Thymus (tissue), 11 donors: Measurements from ENCODE around the gene WNT5A. TPM values are rescaled to one million over a fixed set of nuclear protein-coding genes. Genes with fewer than 3 reads are reported as not detected.
A peak's percentile ranks its signal among the peaks of the same experiment; 100 is the strongest.

Source experiments
- DNase-seq, 9 donors: peaks; one replicate each; pipeline ENCODE4 v3.0.0-alpha.2; 2013; ENCODE audit warnings: low spot score in 9 of 9, low read depth in 6 of 9, missing footprints in 1 of 9
- H3K27ac ChIP-seq, 2 donors: one replicate each; pipeline ENCODE4 v1.5.1; 2013; ENCODE audit warnings: control low read depth in 1 of 2, low read depth in 1 of 2, low read length in 1 of 2, mild to moderate bottlenecking in 1 of 2, moderate library complexity in 1 of 2
- H3K27me3 ChIP-seq, 2 donors: one replicate each; pipeline ENCODE4 v1.5.1; 2013; ENCODE audit warnings: low read length in 1 of 2; ENCODE audit not compliant: control insufficient read depth in 2 of 2, insufficient read depth in 1 of 2
- H3K36me3 ChIP-seq, 2 donors: one replicate each; pipeline ENCODE4 v1.5.1; 2013; ENCODE audit warnings: low read length in 1 of 2, mild to moderate bottlenecking in 1 of 2, moderate library complexity in 1 of 2; ENCODE audit not compliant: control insufficient read depth in 2 of 2, insufficient read depth in 2 of 2
- H3K4me1 ChIP-seq, 2 donors: one replicate each; pipeline ENCODE4 v1.5.1; 2013; ENCODE audit warnings: low read length in 2 of 2; ENCODE audit not compliant: control insufficient read depth in 2 of 2, insufficient read depth in 2 of 2
- H3K4me3 ChIP-seq, 2 donors: one replicate each; pipeline ENCODE4 v1.5.1; 2013; ENCODE audit warnings: low read length in 2 of 2, control low read depth in 1 of 2, mild to moderate bottlenecking in 1 of 2
- H3K9me3 ChIP-seq, 2 donors: one replicate each; pipeline ENCODE4 v1.5.1; 2013; ENCODE audit warnings: low read length in 1 of 2, mild to moderate bottlenecking in 1 of 2; ENCODE audit not compliant: control insufficient read depth in 2 of 2, insufficient read depth in 1 of 2
- WGBS: extraction: QIAGEN DNeasy Blood & Tissue Kit; methylation state at CpG from one replicate; pipeline ENCODE4 v1.1.7; 2013; 5-methylcytosine and 5-hydroxymethylcytosine counted together
- polyA plus RNA-seq: library from polyadenylated mRNA; stranded (reverse); fragments of 200-250 nt; gene quantifications from one replicate; pipeline ENCODE4 v1.2.3, GENCODE V29; 2013
- total RNA-seq: library from RNA; stranded (reverse); fragments of 120-200 nt; gene quantifications from one replicate; pipeline ENCODE4 v1.2.4, GENCODE V29; 2013
- donor health status: healthy.

WNT5A gene
- total and polyA plus RNA-seq, 2 donors: 2.9 to 5.5 TPM

- H3K9me3 ChIP-seq: no peaks in the 10 kb centered on the region
- 93% methylated on average over 2 of the region's 2 CpGs for WGBS
Measured at GRCh38 chr3:55523471-55523870, 36.4 kb upstream of the WNT5A start.

GRCh38 chr3:55521738-55522421 lies 34.8 kb upstream of the WNT5A start:
- Histone ChIP-seq H3K36me3 (no peaks in the 10 kb centered on the region), H3K4me3 (peak overlapping the region; percentile 31 to 46), H3K27ac (peak overlapping the region; percentile 91 to 99), H3K4me1 (peaks cover 52 to 67% of the 10 kb centered on the region in 2 donors), H3K9me3 (no peaks in the 10 kb centered on the region), H3K27me3 (no peaks in the 10 kb centered on the region)
- peak; percentile 63 to 96 (median 85) for DNase-seq
- WGBS: 44% methylated on average over 6 of the region's 6 CpGs

More at GRCh38 chr3:55523471-55523870, 36.4 kb upstream of the WNT5A start:
- H3K27me3 ChIP-seq: no peaks in the 10 kb centered on the region
- H3K4me1 ChIP-seq: peaks cover 52 to 67% of the 10 kb centered on the region in 2 donors
- peak overlapping the region in 1 of 2 donors; percentile 99 for H3K27ac ChIP-seq
- H3K4me3 ChIP-seq: no peak overlapping the region
- no peaks in the 10 kb centered on the region for H3K36me3 ChIP-seq
- DNase-seq: peak in 1 of 9 donors; percentile 22

GRCh38 chr3:55521064-55521737 lies 34.1 kb upstream of the WNT5A start:
- Histone ChIP-seq H3K27me3 (no peaks in the 10 kb centered on the region), H3K4me3 (peak overlapping the region; percentile 28 to 46), H3K27ac (peak overlapping the region; percentile 91 to 99), H3K9me3 (no peaks in the 10 kb centered on the region), H3K36me3 (no peaks in the 10 kb centered on the region), H3K4me1 (peaks cover 52 to 67% of the 10 kb centered on the region in 2 donors)
- DNase-seq: peak; percentile 27 to 89 (median 58)
- WGBS: 41% methylated on average over 9 of the region's 9 CpGs

GRCh38 chr3:55519019-55519418 lies 31.9 kb upstream of the WNT5A start:
- 92% methylated on average over 3 of the region's 3 CpGs for WGBS
- no peak overlapping the region for H3K27ac ChIP-seq
- H3K36me3 ChIP-seq: no peaks in the 10 kb centered on the region
- peaks cover 44 to 56% of the 10 kb centered on the region in 2 donors for H3K4me1 ChIP-seq
- no peak for DNase-seq
- H3K27me3 ChIP-seq: no peaks in the 10 kb centered on the region
- H3K9me3 ChIP-seq: no peaks in the 10 kb centered on the region
- no peak overlapping the region for H3K4me3 ChIP-seq

GRCh38 chr3:55518451-55518850 lies 31.3 kb upstream of the WNT5A start:
- WGBS: 93% methylated on average over 6 of the region's 6 CpGs
- Histone ChIP-seq H3K27me3 (no peaks in the 10 kb centered on the region), H3K36me3 (no peaks in the 10 kb centered on the region), H3K9me3 (no peaks in the 10 kb centered on the region), H3K4me1 (peaks cover 38 to 50% of the 10 kb centered on the region in 2 donors), H3K27ac (no peak overlapping the region), H3K4me3 (no peak overlapping the region)
- no peak for DNase-seq

- Histone ChIP-seq H3K36me3 (no peaks in the 10 kb centered on the region), H3K4me3 (no peak overlapping the region), H3K27me3 (no peaks in the 10 kb centered on the region), H3K4me1 (peaks cover 25 to 34% of the 10 kb centered on the region in 2 donors), H3K27ac (no peak overlapping the region), H3K9me3 (no peaks in the 10 kb centered on the region)
- DNase-seq: no peak
- 88% methylated on average over 10 of the region's 10 CpGs for WGBS
Measured at GRCh38 chr3:55516392-55517030, 29.4 kb upstream of the WNT5A start.

- DNase-seq: no peak
- no peaks in the 10 kb centered on the region for H3K27me3 ChIP-seq
- H3K4me3 ChIP-seq: no peak overlapping the region
- 71% methylated on average over 14 of the region's 14 CpGs for WGBS
- H3K27ac ChIP-seq: no peak overlapping the region
- H3K4me1 ChIP-seq: peaks cover 17 to 26% of the 10 kb centered on the region in 2 donors
- H3K9me3 ChIP-seq: no peaks in the 10 kb centered on the region
- H3K36me3 ChIP-seq: no peaks in the 10 kb centered on the region
Measured at GRCh38 chr3:55515550-55516246, 28.6 kb upstream of the WNT5A start.

- H3K9me3 ChIP-seq: no peaks in the 10 kb centered on the region
- peaks cover 11 to 20% of the 10 kb centered on the region in 2 donors for H3K4me1 ChIP-seq
- no peak for DNase-seq
- H3K4me3 ChIP-seq: no peak overlapping the region
- no peaks in the 10 kb centered on the region for H3K27me3 ChIP-seq
- WGBS: 79% methylated on average over 3 of the region's 3 CpGs
- H3K27ac ChIP-seq: no peak overlapping the region
- no peaks in the 10 kb centered on the region for H3K36me3 ChIP-seq
Measured at GRCh38 chr3:55514962-55515361, 27.9 kb upstream of the WNT5A start.
